ENCODE data around the gene DDX28. TPM values are rescaled to one million over a fixed set of nuclear protein-coding genes. Genes with fewer than 3 reads are reported as not detected.
"Not testable (repeated sequence)": the region's sequence is repeated elsewhere in the genome, so short reads cannot be mapped to it uniquely, and the experiment has no call there.

Gene DDX28
- total RNA-seq, 1 experiment from 2014 or later = 9.9 TPM

- no peak within 1 kb of the TSS for H3K4me3 ChIP-seq
- no peaks in the 10 kb centered on the region for H3K36me3 ChIP-seq
- no peak for DNase-seq
- H3K9me3 ChIP-seq (replicated peaks) = no peaks in the 10 kb centered on the region
- H3K4me1 ChIP-seq = no peaks in the 10 kb centered on the region
- no peaks in the 10 kb centered on the region for H3K27me3 ChIP-seq
- H3K27ac ChIP-seq = no peak within 1 kb of the TSS
These were observed 7.4 kb downstream of the DDX28 start, which contains the start of gene DPEP2NB for GRCh38 chr16:68015681-68016080. Gene DPEP2NB (minus strand): TSS chr16:68015911. CDS start chr16:68015770, 141 bp downstream.

- Histone ChIP-seq H3K36me3 (no peaks in the 10 kb centered on the region), H3K27ac (no peak overlapping the region), H3K4me3 (no peak overlapping the region), H3K4me1 (no peaks in the 10 kb centered on the region), H3K9me3 (replicated peaks) (no peaks in the 10 kb centered on the region), H3K27me3 (no peaks in the 10 kb centered on the region)
- DNase-seq = no peak
These were observed 9.6 kb downstream of the DDX28 start for GRCh38 chr16:68013440-68013839.

GRCh38 chr16:68009872-68010271, 13.2 kb downstream of the DDX28 start:
- H3K27ac ChIP-seq; H3K4me1 ChIP-seq; DNase-seq; H3K9me3 ChIP-seq (replicated peaks); H3K36me3 ChIP-seq; H3K27me3 ChIP-seq; H3K4me3 ChIP-seq: not testable (repeated sequence)

- Histone ChIP-seq H3K4me1 (no peaks in the 10 kb centered on the region), H3K9me3 (replicated peaks) (no peaks in the 10 kb centered on the region), H3K4me3 (no peak overlapping the region), H3K36me3 (no peaks in the 10 kb centered on the region), H3K27me3 (no peaks in the 10 kb centered on the region), H3K27ac (no peak overlapping the region)
- DNase-seq = peak in 1 of 2 experiments; percentile 13
These were observed 13.8 kb downstream of the DDX28 start for GRCh38 chr16:68009157-68009735.

GRCh38 chr16:68005786-68006286, 17.2 kb downstream of the DDX28 start:
- Histone ChIP-seq H3K4me3 (no peak overlapping the region), H3K36me3 (no peaks in the 10 kb centered on the region), H3K4me1 (no peaks in the 10 kb centered on the region), H3K27ac (no peak overlapping the region), H3K27me3 (no peaks in the 10 kb centered on the region), H3K9me3 (replicated peaks) (no peaks in the 10 kb centered on the region)
- peak in 1 of 2 experiments; percentile 21 for DNase-seq

- Histone ChIP-seq H3K4me3 (no peak overlapping the region), H3K27ac (no peak overlapping the region), H3K9me3 (replicated peaks) (no peaks in the 10 kb centered on the region), H3K36me3 (no peaks in the 10 kb centered on the region), H3K4me1 (no peaks in the 10 kb centered on the region), H3K27me3 (no peaks in the 10 kb centered on the region)
- DNase-seq = peak in 1 of 2 experiments; percentile 41
These were observed 17.8 kb downstream of the DDX28 start for GRCh38 chr16:68005211-68005610.

- no peaks in the 10 kb centered on the region for H3K9me3 ChIP-seq (replicated peaks)
- no peak overlapping the region for H3K27ac ChIP-seq
- H3K36me3 ChIP-seq = no peaks in the 10 kb centered on the region
- no peak for DNase-seq
- no peaks in the 10 kb centered on the region for H3K4me1 ChIP-seq
- no peaks in the 10 kb centered on the region for H3K27me3 ChIP-seq
- H3K4me3 ChIP-seq = no peak overlapping the region
These were observed 20.0 kb downstream of the DDX28 start for GRCh38 chr16:68003031-68003430.

- no peak for DNase-seq
- Histone ChIP-seq H3K4me3 (no peak overlapping the region), H3K36me3 (no peaks in the 10 kb centered on the region), H3K4me1 (no peaks in the 10 kb centered on the region), H3K27me3 (no peaks in the 10 kb centered on the region), H3K9me3 (replicated peaks) (no peaks in the 10 kb centered on the region), H3K27ac (no peak overlapping the region)
These were observed 22.6 kb downstream of the DDX28 start for GRCh38 chr16:68000450-68000849.

GRCh38 chr16:67999985-68000384, 23.0 kb downstream of the DDX28 start:
- Histone ChIP-seq H3K27me3 (no peaks in the 10 kb centered on the region), H3K4me3 (no peak overlapping the region), H3K27ac (no peak overlapping the region), H3K9me3 (replicated peaks) (no peaks in the 10 kb centered on the region), H3K36me3 (no peaks in the 10 kb centered on the region), H3K4me1 (no peaks in the 10 kb centered on the region)
- no peak for DNase-seq

GRCh38 chr16:67998779-67999688, 24.0 kb downstream of the DDX28 start, which contains the start of gene DPEP2:
Gene DPEP2 (minus strand): TSS chr16:67999484. CDS start chr16:67993212, 6,272 bp downstream.
- not testable (repeated sequence) for H3K9me3 ChIP-seq (replicated peaks); H3K4me3 ChIP-seq; H3K4me1 ChIP-seq; H3K36me3 ChIP-seq; DNase-seq; H3K27ac ChIP-seq; H3K27me3 ChIP-seq

- DNase-seq; H3K9me3 ChIP-seq (replicated peaks); H3K4me3 ChIP-seq; H3K36me3 ChIP-seq; H3K27ac ChIP-seq; H3K27me3 ChIP-seq; H3K4me1 ChIP-seq: not testable (repeated sequence)
These were observed 24.7 kb downstream of the DDX28 start for GRCh38 chr16:67998231-67998778.

GRCh38 chr16:67996666-67997065, 26.4 kb downstream of the DDX28 start:
- H3K36me3 ChIP-seq = no peaks in the 10 kb centered on the region
- DNase-seq = no peak
- H3K4me3 ChIP-seq = no peak overlapping the region
- H3K9me3 ChIP-seq (replicated peaks) = no peaks in the 10 kb centered on the region
- H3K4me1 ChIP-seq = no peaks in the 10 kb centered on the region
- no peaks in the 10 kb centered on the region for H3K27me3 ChIP-seq
- no peak overlapping the region for H3K27ac ChIP-seq

- no peaks in the 10 kb centered on the region for H3K36me3 ChIP-seq
- H3K27ac ChIP-seq = no peak overlapping the region
- H3K4me3 ChIP-seq = no peak overlapping the region
- no peaks in the 10 kb centered on the region for H3K9me3 ChIP-seq (replicated peaks)
- DNase-seq = no peak
- no peaks in the 10 kb centered on the region for H3K4me1 ChIP-seq
- H3K27me3 ChIP-seq = no peaks in the 10 kb centered on the region
These were observed 27.6 kb downstream of the DDX28 start for GRCh38 chr16:67995423-67995822.

GRCh38 chr16:67994040-67994408, 29.0 kb downstream of the DDX28 start:
- not testable (repeated sequence) for H3K27me3 ChIP-seq; H3K27ac ChIP-seq; H3K4me3 ChIP-seq; H3K36me3 ChIP-seq; DNase-seq; H3K9me3 ChIP-seq (replicated peaks); H3K4me1 ChIP-seq
